CD14-positive monocyte (primary cell): Measurements from ENCODE around the gene ATP8A1. TPM values are rescaled to one million over a fixed set of nuclear protein-coding genes. Genes with fewer than 3 reads are reported as not detected.

Experiments used
- DNase-seq, 3 donors: peaks; one replicate each; pipeline ENCODE4 v3.0.0-alpha.2; 2011 to 2022
- H2AFZ ChIP-seq: 2 replicates; pipeline ENCODE4 v1.6.0; 2012; ENCODE audit warnings: mild to moderate bottlenecking, low read depth, low read length, inconsistent platforms; ENCODE audit not compliant: insufficient read depth, poor library complexity, severe bottlenecking
- H3K27ac ChIP-seq, 2 donors: 1 replicate in 1 of 2; 2 replicates in 1 of 2; pipeline ENCODE4 v1.5.1; 2012 to 2013; ENCODE audit warnings: low read length in 2 of 2, control low read depth in 1 of 2, inconsistent platforms in 1 of 2, low read depth in 1 of 2, mild to moderate bottlenecking in 1 of 2
- H3K27me3 ChIP-seq, 2 donors: one replicate each; pipeline versions ENCODE4 v1.6.0 to v1.6.1; 2011 to 2013; ENCODE audit warnings: low read length in 2 of 2; ENCODE audit not compliant: control insufficient read depth in 2 of 2, insufficient read depth in 2 of 2
- H3K36me3 ChIP-seq, 2 donors: replicated peaks in 1 of 2; 1 replicate in 1 of 2; 2 replicates in 1 of 2; pipeline versions ENCODE4 v1.5.1 to v1.6.1; 2012 to 2013; ENCODE audit warnings: low read length in 2 of 2, control low read depth in 1 of 2, inconsistent platforms in 1 of 2, mild to moderate bottlenecking in 1 of 2; ENCODE audit not compliant: insufficient read depth in 2 of 2, control insufficient read depth in 1 of 2
- H3K4me1 ChIP-seq, 2 donors: 1 replicate in 1 of 2; 2 replicates in 1 of 2; pipeline versions ENCODE4 v1.5.1 to v1.6.1; 2012 to 2013; ENCODE audit warnings: low read length in 2 of 2, control low read depth in 1 of 2, inconsistent platforms in 1 of 2, mild to moderate bottlenecking in 1 of 2, moderate library complexity in 1 of 2; ENCODE audit not compliant: insufficient read depth in 2 of 2, control insufficient read depth in 1 of 2
- H3K4me2 ChIP-seq: replicated peaks from 2 replicates; pipeline ENCODE3; 2012; ENCODE audit warnings: low read length, moderate library complexity, mild to moderate bottlenecking; ENCODE audit not compliant: poor library complexity, severe bottlenecking; ENCODE audit errors: extremely low read depth
- H3K4me3 ChIP-seq, 3 experiments: fragments of 200-600 bp in 1 of 3; sonication (generic) in 1 of 3; replicated peaks in 1 of 3; 1 replicate in 2 of 3; 2 replicates in 1 of 3; pipeline ENCODE4 v1.5.1; 2011 to 2013; ENCODE audit warnings: low read length in 3 of 3, mild to moderate bottlenecking in 3 of 3, control low read depth in 2 of 3, low read depth in 2 of 3, inconsistent platforms in 1 of 3, moderate library complexity in 1 of 3
- H3K79me2 ChIP-seq: 2 replicates; pipeline ENCODE4 v1.6.0; 2012; ENCODE audit warnings: mild to moderate bottlenecking, control low read depth, inconsistent platforms, low read length, moderate library complexity; ENCODE audit not compliant: insufficient read depth
- H3K9ac ChIP-seq: 2 replicates; pipeline ENCODE4 v1.6.0; 2017; ENCODE audit warnings: low read length, mild to moderate bottlenecking; ENCODE audit not compliant: insufficient read depth, poor library complexity, severe bottlenecking
- H3K9me3 ChIP-seq, 2 donors: replicated peaks in 1 of 2; 1 replicate in 1 of 2; 2 replicates in 1 of 2; pipeline versions ENCODE4 v1.5.1 to v1.6.1; 2012 to 2013; ENCODE audit warnings: low read length in 2 of 2, control low read depth in 1 of 2; ENCODE audit not compliant: control insufficient read depth in 1 of 2, insufficient read depth in 1 of 2
- H4K20me1 ChIP-seq: 2 replicates; pipeline ENCODE4 v1.6.0; 2012; ENCODE audit warnings: mild to moderate bottlenecking, low read length, control low read depth, moderate library complexity; ENCODE audit not compliant: insufficient read depth
- H3K27ac Mint-ChIP-seq, 7 donors: one replicate each; pipeline ENCODE4 v1.8.0; 2020; ENCODE audit warnings: mild to moderate bottlenecking in 7 of 7, mixed read lengths in 7 of 7, moderate library complexity in 6 of 7, inconsistent platforms in 2 of 7
- H3K27me3 Mint-ChIP-seq, 3 donors: one replicate each; pipeline ENCODE4 v1.8.0; 2021 to 2022; ENCODE audit warnings: low read depth in 3 of 3, mild to moderate bottlenecking in 3 of 3, mixed read lengths in 3 of 3, moderate library complexity in 3 of 3, inconsistent platforms in 1 of 3
- H3K36me3 Mint-ChIP-seq, 2 donors: one replicate each; pipeline ENCODE4 v1.8.0; 2020; ENCODE audit warnings: mixed read lengths in 2 of 2, inconsistent platforms in 1 of 2, mild to moderate bottlenecking in 1 of 2
- H3K4me1 Mint-ChIP-seq: one replicate; pipeline ENCODE4 v1.8.0; 2020; ENCODE audit warnings: mild to moderate bottlenecking, mixed read lengths
- H3K4me3 Mint-ChIP-seq, 2 donors: one replicate each; pipeline ENCODE4 v1.8.0; 2020; ENCODE audit warnings: mild to moderate bottlenecking in 2 of 2, mixed read lengths in 2 of 2, moderate library complexity in 1 of 2
- H3K9me3 Mint-ChIP-seq, 7 donors: one replicate each; pipeline ENCODE4 v1.8.0; 2020 to 2022; ENCODE audit warnings: mixed read lengths in 7 of 7, mild to moderate bottlenecking in 6 of 7, moderate library complexity in 6 of 7, inconsistent platforms in 2 of 7
- WGBS: methylation state at CpG from one replicate; pipeline ENCODE4 v1.1.5; 2013; ENCODE audit warnings: missing lambda C conversion rate; ENCODE audit not compliant: insufficient coverage; 5-methylcytosine and 5-hydroxymethylcytosine counted together
- intact Hi-C, 2 donors: fragments of 100-400 bp; cut with micrococcal nuclease; formaldehyde crosslinking; loops; one replicate each; pipeline versions ENCODE4 v1.15.0 to v1.15.1; 2023
- polyA plus RNA-seq, 3 donors: library from polyadenylated mRNA; depleted of rRNA in 1 of 3; unstranded in 2 of 3; stranded (reverse) in 1 of 3; fragments of 300-500 nt in 2 of 3; fragments of >200 nt in 1 of 3; fragmentation: Illumina TruSeq in 2 of 3; gene quantifications; 1 replicate in 2 of 3; 2 replicates in 1 of 3; pipeline ENCODE4 v1.2.3, GENCODE V29; 2012 to 2021
- TF ChIP-seq, protein P1 (sequence below): fragments of 200-600 bp; IDR thresholded peaks from one replicate; pipeline ENCODE4 v1.8.0; 2022; ENCODE audit warnings: antibody characterized with exemption, mild to moderate bottlenecking

ATP8A1 gene
- polyA plus RNA-seq, 3 donors, result 2.2 to 10.8 (median 3.2) TPM

DNA sequence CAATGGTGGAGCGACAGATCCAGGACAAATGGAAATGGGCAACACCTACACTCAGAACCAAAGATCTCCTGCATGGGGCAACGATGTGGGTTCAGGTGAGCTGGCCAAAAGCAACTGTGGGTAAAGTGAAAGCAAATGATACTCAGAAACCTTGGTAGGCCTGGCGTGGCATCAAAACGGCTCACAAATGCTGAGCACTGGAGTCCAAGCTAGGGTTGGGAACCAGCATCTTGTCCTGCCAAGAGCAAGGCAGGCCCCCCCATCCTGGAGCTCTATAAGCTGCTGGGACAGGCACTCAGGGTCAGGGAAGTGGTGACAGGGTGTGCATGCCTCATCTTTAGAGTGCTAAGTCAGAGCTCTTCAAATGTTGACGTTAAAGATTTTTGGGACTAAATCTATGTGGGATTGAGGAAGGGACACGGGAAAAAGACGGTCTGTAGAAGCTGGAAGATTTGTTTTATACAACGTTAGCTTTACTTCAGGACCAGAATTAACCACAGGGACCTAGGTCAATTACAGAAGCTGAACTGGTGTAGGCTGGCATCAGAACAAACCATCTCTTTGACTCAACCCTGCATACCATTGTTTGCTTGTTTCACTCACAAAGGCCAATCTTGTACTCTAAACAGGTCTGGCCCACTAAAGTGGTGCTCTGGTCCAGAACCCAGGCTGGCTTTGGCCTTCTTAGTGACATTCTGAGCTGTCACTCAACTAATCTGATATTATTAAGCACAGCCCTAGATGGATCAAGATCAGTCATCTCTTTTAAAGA, 10.7 kb downstream of the ATP8A1 start:
- Mint-ChIP-seq H3K36me3 (peaks cover 3% of the 10 kb centered on the region in 2 donors), H3K4me1 (peaks cover 8% of the 10 kb centered on the region), H3K27ac (no peak overlapping the region), H3K27me3 (no peaks in the 10 kb centered on the region), H3K4me3 (no peak overlapping the region), H3K9me3 (peaks cover 3 to 6% (median 4%) of the 10 kb centered on the region in 7 donors)
- Histone ChIP-seq H3K4me1 (no peaks in the 10 kb centered on the region), H3K9ac (no peak overlapping the region), H2AFZ (no peak overlapping the region), H3K4me3 (no peak overlapping the region), H3K27me3 (no peaks in the 10 kb centered on the region), H3K27ac (no peak overlapping the region), H4K20me1 (peaks cover 7% of the 10 kb centered on the region), H3K36me3 (no peaks in the 10 kb centered on the region), H3K79me2 (peaks cover 18% of the 10 kb centered on the region), H3K4me2 (no peak overlapping the region), H3K9me3 (no peaks in the 10 kb centered on the region)
- intact Hi-C loops, result no loop called here
- 100% methylated on average over 5 of the region's 8 CpGs for WGBS
- TF ChIP-seq, protein P1, sequence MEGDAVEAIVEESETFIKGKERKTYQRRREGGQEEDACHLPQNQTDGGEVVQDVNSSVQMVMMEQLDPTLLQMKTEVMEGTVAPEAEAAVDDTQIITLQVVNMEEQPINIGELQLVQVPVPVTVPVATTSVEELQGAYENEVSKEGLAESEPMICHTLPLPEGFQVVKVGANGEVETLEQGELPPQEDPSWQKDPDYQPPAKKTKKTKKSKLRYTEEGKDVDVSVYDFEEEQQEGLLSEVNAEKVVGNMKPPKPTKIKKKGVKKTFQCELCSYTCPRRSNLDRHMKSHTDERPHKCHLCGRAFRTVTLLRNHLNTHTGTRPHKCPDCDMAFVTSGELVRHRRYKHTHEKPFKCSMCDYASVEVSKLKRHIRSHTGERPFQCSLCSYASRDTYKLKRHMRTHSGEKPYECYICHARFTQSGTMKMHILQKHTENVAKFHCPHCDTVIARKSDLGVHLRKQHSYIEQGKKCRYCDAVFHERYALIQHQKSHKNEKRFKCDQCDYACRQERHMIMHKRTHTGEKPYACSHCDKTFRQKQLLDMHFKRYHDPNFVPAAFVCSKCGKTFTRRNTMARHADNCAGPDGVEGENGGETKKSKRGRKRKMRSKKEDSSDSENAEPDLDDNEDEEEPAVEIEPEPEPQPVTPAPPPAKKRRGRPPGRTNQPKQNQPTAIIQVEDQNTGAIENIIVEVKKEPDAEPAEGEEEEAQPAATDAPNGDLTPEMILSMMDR, result no peak
- no peak for DNase-seq

DNA sequence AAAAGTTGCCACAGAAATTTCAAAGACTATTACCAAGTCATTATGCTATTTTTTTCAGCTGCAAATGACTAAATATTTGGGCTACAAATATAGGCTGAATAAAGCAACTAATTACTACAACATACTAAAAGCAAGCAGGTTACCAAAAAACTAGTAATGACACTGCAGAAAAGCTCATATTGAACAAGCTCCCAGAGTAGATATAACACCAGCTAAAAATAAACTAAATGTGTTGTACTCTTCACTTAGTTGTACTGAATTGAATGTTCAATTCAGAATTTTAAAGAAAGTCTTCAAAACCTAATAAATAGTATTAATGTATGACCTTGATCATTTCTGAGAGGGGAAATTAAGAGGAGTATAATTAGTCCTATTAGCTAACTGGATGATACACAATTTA, 12.0 kb downstream of the ATP8A1 start:
- DNase-seq, result no peak
- no peak overlapping the region for H3K4me3 Mint-ChIP-seq
- Histone ChIP-seq H3K36me3 (no peaks in the 10 kb centered on the region), H3K4me1 (no peaks in the 10 kb centered on the region), H3K9ac (no peak overlapping the region), H4K20me1 (peaks cover 7% of the 10 kb centered on the region), H3K27me3 (no peaks in the 10 kb centered on the region), H3K4me3 (no peak overlapping the region), H3K79me2 (peaks cover 25% of the 10 kb centered on the region), H3K27ac (no peak overlapping the region), H2AFZ (no peak overlapping the region), H3K4me2 (no peak overlapping the region), H3K9me3 (no peaks in the 10 kb centered on the region)
- no peaks in the 10 kb centered on the region for H3K9me3 Mint-ChIP-seq
- no peak overlapping the region for H3K27ac Mint-ChIP-seq
- intact Hi-C loops, result no loop called here
- no peaks in the 10 kb centered on the region for H3K27me3 Mint-ChIP-seq
- peaks cover 13% of the 10 kb centered on the region for H3K4me1 Mint-ChIP-seq
- TF ChIP-seq, protein P1, result no peak
- H3K36me3 Mint-ChIP-seq, result no peaks in the 10 kb centered on the region
